ENCODE data around the gene ABCC8.

GRCh38 chr11:17468122-17468521 is 8.5 kb downstream of the ABCC8 start:
- TF ChIP-seq GLIS3 (CRISPR knock-in tag; IDR thresholded peaks at IDR 0.05): no peak
- TF ChIP-seq ZFP3 (CRISPR knock-in tag; IDR thresholded peaks at IDR 0.05): no peak
- TF ChIP-seq TOX (CRISPR knock-in tag; IDR thresholded peaks at IDR 0.05; ENCODE audit: borderline replicate concordance): no peak
- TF ChIP-seq ZNF565 (CRISPR knock-in tag; conservative IDR thresholded peaks at IDR 0.05; ENCODE audit: low read depth): no peak
- TF ChIP-seq ZC3H10 (CRISPR knock-in tag; IDR thresholded peaks at IDR 0.05): no peak
- no peak for TF ChIP-seq PPARA (CRISPR knock-in tag; IDR thresholded peaks at IDR 0.05; ENCODE audit: borderline replicate concordance)
- no peak for TF ChIP-seq POU6F1 (CRISPR knock-in tag; IDR thresholded peaks at IDR 0.05; ENCODE audit: borderline replicate concordance, low read depth)
- no peak for TF ChIP-seq PATZ1 (CRISPR knock-in tag; IDR thresholded peaks at IDR 0.05; ENCODE audit: borderline replicate concordance)
- TF ChIP-seq TCF4 (CRISPR knock-in tag; IDR thresholded peaks at IDR 0.05; ENCODE audit: borderline replicate concordance): no peak
- TF ChIP-seq CREB5 (CRISPR knock-in tag; IDR thresholded peaks at IDR 0.05; ENCODE audit: low read depth): no peak
- no peak for TF ChIP-seq CSRNP3 (CRISPR knock-in tag; IDR thresholded peaks at IDR 0.05)

All from SK-N-SH treated with all-trans-retinoic acid at 6 μM for 48 hours (cell line).